IMR-90 (cell line): ENCODE measurements around the gene ROBO2.

ENCODE experiments used
- CTCF ChIP-seq: conservative IDR thresholded peaks from 2 replicates; pipeline ENCODE4 v1.5.1; 2012; ENCODE audit warnings: mild to moderate bottlenecking, low read depth, low read length, improper control_type of control experiment
- MXI1 ChIP-seq: IDR thresholded peaks from 2 replicates; pipeline ENCODE4 v1.6.1; 2012; ENCODE audit warnings: low read depth, mild to moderate bottlenecking, low read length, moderate library complexity, borderline replicate concordance
- POLR2A ChIP-seq: IDR thresholded peaks from 2 replicates; pipeline ENCODE4 v1.6.1; 2012; ENCODE audit warnings: mild to moderate bottlenecking, low read depth, low read length
- RFX5 ChIP-seq: IDR thresholded peaks from 2 replicates; pipeline ENCODE4 v1.8.0; 2012; ENCODE audit warnings: low read depth, mild to moderate bottlenecking, low read length, moderate library complexity
- SMC3 ChIP-seq: fragments of 150-350 bp; IDR thresholded peaks from 2 replicates; pipeline ENCODE4 v1.6.1; 2016; ENCODE audit warnings: low read depth, mild to moderate bottlenecking, antibody characterized with exemption, low read length, moderate library complexity

- TF ChIP-seq MXI1, result no peak
- no peak for TF ChIP-seq POLR2A
- no peak for TF ChIP-seq CTCF
- no peak for TF ChIP-seq RFX5
- no peak for TF ChIP-seq SMC3
Measured at GRCh38 chr3:77326586-77326985, 286.7 kb downstream of the ROBO2 start.
